ENCODE measurements around the gene FASTK. TPM values are rescaled to one million over a fixed set of nuclear protein-coding genes. Genes with fewer than 3 reads are reported as not detected.
A peak's percentile ranks its signal among the peaks of the same experiment; 100 is the strongest.

Gene FASTK
- total RNA-seq, 1 donor from 2014 or later, result 81.9 TPM

DNA sequence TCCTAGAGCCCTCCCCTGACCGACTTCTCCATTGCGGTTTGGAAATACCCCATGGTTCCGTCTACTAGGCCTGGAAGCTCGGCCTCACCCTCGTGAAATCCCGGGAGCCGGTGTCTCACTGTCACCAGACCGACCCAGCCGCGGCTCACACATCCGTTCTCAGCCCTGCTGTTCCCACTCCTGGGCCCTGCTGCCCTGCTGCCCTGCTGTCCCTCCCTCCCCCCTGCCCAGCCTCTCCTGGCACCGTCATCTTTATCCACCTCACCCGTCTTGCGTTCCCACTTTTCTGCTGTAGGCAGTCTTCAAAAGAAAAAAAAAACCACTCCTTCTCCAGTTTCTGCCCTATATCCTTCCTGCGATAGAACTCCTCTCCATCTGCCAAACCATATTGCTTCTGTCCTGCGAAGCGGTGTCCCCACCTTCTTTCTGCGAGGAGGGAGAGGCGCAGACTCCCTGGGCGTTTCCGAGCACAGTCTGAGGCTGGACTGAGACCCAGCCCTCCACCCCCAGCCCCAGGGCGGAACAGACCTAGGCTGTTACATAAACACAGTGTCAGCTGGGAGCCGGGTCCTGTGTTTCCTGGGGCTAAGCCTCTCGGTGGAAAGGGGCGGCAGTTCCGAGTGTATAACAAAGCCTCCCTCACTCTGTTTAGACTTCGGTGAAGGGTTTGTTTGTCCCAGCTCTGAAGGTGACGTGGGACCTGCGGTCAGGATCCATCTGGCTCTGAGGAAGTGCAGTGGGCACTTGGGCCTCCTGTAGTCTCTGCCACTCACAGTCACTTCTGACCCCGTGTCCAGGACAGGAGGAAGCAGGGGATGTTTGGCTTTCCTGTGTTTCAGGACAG lies 8.5 kb upstream of the FASTK start:
- no peaks in the 10 kb centered on the region for H3K27me3 Mint-ChIP-seq
- peak overlapping the region; percentile 97 for H3K27ac Mint-ChIP-seq
- peak overlapping the region; percentile 71 for H3K4me3 Mint-ChIP-seq (ENCODE audit: low read depth)
- H3K4me1 Mint-ChIP-seq (ENCODE audit: low read depth), result peaks cover 26% of the 10 kb centered on the region
- no peaks in the 10 kb centered on the region for H3K9me3 Mint-ChIP-seq (ENCODE audit: low read depth)
- TF ChIP-seq, protein P1, sequence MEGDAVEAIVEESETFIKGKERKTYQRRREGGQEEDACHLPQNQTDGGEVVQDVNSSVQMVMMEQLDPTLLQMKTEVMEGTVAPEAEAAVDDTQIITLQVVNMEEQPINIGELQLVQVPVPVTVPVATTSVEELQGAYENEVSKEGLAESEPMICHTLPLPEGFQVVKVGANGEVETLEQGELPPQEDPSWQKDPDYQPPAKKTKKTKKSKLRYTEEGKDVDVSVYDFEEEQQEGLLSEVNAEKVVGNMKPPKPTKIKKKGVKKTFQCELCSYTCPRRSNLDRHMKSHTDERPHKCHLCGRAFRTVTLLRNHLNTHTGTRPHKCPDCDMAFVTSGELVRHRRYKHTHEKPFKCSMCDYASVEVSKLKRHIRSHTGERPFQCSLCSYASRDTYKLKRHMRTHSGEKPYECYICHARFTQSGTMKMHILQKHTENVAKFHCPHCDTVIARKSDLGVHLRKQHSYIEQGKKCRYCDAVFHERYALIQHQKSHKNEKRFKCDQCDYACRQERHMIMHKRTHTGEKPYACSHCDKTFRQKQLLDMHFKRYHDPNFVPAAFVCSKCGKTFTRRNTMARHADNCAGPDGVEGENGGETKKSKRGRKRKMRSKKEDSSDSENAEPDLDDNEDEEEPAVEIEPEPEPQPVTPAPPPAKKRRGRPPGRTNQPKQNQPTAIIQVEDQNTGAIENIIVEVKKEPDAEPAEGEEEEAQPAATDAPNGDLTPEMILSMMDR (IDR thresholded peaks at IDR 0.05; ENCODE audit: unreplicated experiment), result no peak
- no peak for DNase-seq (ENCODE audit: low spot score, unreplicated experiment)
- H3K36me3 Mint-ChIP-seq (ENCODE audit: insufficient read depth), result no peaks in the 10 kb centered on the region

DNA sequence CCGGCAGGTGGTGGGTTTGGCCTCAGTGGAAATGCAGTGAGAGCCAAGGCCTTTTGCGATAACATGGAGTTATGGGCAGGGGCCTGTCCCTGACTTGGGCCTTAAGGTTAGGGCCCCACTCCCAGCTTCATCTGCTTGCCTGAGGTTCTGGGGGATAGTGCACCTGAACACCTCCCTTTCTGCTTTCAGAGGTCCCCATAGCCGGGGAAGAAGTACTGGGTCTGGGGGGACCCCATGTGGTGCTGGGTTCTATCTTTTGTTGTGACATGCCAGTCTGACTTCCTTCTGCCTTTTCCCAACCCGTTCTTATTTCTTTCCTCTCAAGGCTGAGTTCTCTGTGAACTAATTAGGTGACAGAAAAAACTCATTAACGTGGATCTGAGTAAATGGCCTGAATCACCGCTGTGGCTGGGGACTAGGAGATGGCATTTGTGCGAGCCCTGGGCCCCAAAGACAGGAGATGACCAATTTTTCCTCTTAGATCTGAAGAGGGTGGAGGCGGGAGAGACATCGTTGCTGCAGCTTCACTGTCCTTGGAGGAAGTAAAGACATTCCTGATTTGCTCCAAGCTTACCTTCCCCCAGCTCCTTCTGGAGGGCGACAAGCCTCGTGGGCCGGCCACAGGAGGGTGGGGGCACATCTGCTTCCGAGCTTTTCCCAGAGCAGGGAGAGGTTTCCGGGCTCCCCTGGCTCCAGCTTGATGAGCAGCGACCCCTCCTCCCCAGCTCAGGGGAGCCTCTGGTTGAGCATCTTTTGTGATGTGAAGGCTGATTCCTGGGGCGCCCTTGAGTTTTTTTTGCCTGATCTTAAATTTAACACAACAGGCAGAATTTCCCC lies 7.6 kb upstream of the FASTK start:
- no peaks in the 10 kb centered on the region for H3K9me3 Mint-ChIP-seq (ENCODE audit: low read depth)
- H3K27me3 Mint-ChIP-seq, result no peaks in the 10 kb centered on the region
- H3K27ac Mint-ChIP-seq, result peak overlapping the region; percentile 87
- TF ChIP-seq, protein P1 (IDR thresholded peaks at IDR 0.05; ENCODE audit: unreplicated experiment), result no peak
- DNase-seq (ENCODE audit: low spot score, unreplicated experiment), result no peak
- H3K4me3 Mint-ChIP-seq (ENCODE audit: low read depth), result peak overlapping the region; percentile 84
- H3K4me1 Mint-ChIP-seq (ENCODE audit: low read depth), result peaks cover 26% of the 10 kb centered on the region
- H3K36me3 Mint-ChIP-seq (ENCODE audit: insufficient read depth), result no peaks in the 10 kb centered on the region

- peaks cover 32% of the 10 kb centered on the region for H3K4me1 Mint-ChIP-seq (ENCODE audit: low read depth)
- TF ChIP-seq, protein P1 (IDR thresholded peaks at IDR 0.05; ENCODE audit: unreplicated experiment), result peak; percentile 42
- no peaks in the 10 kb centered on the region for H3K36me3 Mint-ChIP-seq (ENCODE audit: insufficient read depth)
- no peak for DNase-seq (ENCODE audit: low spot score, unreplicated experiment)
- peak overlapping the region; percentile 84 for H3K4me3 Mint-ChIP-seq (ENCODE audit: low read depth)
- peak overlapping the region; percentile 91 for H3K27ac Mint-ChIP-seq
- H3K9me3 Mint-ChIP-seq (ENCODE audit: low read depth), result no peaks in the 10 kb centered on the region
- H3K27me3 Mint-ChIP-seq, result no peaks in the 10 kb centered on the region
These were observed 6.8 kb upstream of the FASTK start for GRCh38 chr7:151087245-151088018.

GRCh38 chr7:151086802-151087244 lies 6.2 kb upstream of the FASTK start:
- Mint-ChIP-seq H3K27ac (peak overlapping the region; percentile 91), H3K4me3 (ENCODE audit: low read depth) (peak overlapping the region; percentile 84), H3K36me3 (ENCODE audit: insufficient read depth) (no peaks in the 10 kb centered on the region), H3K9me3 (ENCODE audit: low read depth) (no peaks in the 10 kb centered on the region), H3K4me1 (ENCODE audit: low read depth) (peaks cover 33% of the 10 kb centered on the region), H3K27me3 (no peaks in the 10 kb centered on the region)
- TF ChIP-seq, protein P1 (IDR thresholded peaks at IDR 0.05; ENCODE audit: unreplicated experiment), result no peak
- no peak for DNase-seq (ENCODE audit: low spot score, unreplicated experiment)
